GM12875 (cell line): Measurements from ENCODE around the gene RAB29.

Experiments
- H3K4me3 ChIP-seq: one replicate; pipeline ENCODE4 v1.5.1; 2011; ENCODE audit warnings: low read depth, low read length, control low read depth
- TF ChIP-seq, protein P1 (sequence below): IDR thresholded peaks from 2 replicates; pipeline ENCODE4 v1.5.1; 2011; ENCODE audit warnings: low read depth, mild to moderate bottlenecking, control low read depth, inconsistent platforms, low read length, moderate library complexity, borderline replicate concordance; ENCODE audit not compliant: insufficient read depth

RAB29 gene

DNA sequence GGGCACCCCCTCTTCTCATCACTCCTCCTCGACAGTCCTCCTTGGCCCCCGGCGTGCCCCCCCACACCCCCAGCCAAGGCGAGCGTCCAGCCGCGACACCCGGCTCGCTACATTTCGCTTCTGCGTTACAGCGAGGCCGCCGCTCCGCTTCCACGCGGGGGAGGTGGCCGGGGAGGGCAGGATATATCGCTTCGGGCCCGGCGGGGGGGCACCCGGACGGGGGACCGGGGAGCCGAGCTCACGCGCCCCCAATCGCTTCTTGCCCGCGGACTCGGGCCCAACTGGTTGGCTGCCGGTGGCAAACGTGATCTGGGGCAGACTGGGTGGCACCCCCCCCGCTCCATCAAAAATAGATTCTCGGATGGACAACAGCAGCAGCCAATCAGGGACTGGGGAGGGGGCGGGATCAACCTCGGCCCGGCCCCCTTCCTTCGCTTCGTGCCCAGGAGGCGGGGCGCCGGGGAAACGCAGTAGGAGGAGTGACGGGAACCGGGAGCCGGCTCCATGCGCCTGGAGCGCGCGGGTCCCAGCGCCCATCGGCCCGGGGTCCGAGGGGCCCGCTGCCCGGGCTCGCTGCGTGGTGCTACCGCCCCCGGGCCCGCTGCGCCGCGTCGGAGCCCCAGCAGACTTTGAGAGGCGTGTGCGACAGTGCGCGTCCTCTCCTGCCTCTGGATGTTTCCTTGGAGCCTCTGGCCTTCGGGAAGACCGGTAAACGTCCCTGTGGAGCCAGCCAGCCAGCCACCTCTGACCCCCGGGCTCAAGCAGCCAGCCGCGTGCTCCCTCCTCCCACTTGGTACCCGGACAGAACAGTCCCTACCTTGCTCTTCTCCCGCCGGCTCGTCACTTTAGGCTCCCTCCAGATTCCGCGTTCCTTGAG lies 37.8 kb upstream of the RAB29 start, which contains the start of gene SLC41A1:
SLC41A1 (minus strand) TSS at position 321 of the 877 bp plus-strand sequence. CDS start 2,757 bp downstream, outside the sequence.
- H3K4me3 ChIP-seq: peak within 1 kb of the TSS; percentile 36
- TF ChIP-seq, protein P1, sequence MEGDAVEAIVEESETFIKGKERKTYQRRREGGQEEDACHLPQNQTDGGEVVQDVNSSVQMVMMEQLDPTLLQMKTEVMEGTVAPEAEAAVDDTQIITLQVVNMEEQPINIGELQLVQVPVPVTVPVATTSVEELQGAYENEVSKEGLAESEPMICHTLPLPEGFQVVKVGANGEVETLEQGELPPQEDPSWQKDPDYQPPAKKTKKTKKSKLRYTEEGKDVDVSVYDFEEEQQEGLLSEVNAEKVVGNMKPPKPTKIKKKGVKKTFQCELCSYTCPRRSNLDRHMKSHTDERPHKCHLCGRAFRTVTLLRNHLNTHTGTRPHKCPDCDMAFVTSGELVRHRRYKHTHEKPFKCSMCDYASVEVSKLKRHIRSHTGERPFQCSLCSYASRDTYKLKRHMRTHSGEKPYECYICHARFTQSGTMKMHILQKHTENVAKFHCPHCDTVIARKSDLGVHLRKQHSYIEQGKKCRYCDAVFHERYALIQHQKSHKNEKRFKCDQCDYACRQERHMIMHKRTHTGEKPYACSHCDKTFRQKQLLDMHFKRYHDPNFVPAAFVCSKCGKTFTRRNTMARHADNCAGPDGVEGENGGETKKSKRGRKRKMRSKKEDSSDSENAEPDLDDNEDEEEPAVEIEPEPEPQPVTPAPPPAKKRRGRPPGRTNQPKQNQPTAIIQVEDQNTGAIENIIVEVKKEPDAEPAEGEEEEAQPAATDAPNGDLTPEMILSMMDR: no peak

DNA sequence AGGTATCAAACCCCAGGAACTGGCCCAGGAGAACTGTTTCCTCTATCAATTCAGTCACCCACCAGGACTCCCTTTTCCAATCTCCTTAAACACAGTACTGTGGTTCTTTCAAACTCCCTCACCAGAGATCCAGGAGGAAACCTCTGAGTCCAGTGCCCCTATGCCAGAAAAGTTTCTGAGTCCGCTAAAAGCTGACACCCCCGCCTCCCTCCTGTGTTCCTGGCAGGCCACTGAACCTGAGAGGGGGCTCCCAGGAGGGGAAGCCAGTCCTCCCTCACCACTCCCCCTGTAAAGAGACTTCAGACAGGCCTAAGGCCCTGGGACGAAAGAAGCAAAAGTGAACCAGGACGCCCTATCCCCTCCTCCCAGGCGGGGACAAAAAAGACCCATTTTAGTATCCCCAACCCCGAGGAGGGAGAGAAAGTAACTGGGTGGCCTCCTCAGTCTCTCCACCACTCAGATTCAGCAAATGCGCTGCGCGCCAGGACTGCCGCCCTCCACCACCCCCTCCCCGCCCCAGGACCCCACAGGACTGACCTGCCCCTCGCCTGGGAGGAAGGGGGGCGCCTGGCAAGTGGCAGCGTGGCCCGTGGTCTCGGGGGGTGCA lies 37.1 kb upstream of the RAB29 start:
- H3K4me3 ChIP-seq: no peak overlapping the region
- TF ChIP-seq, protein P1: no peak

- H3K4me3 ChIP-seq: no peak overlapping the region
- TF ChIP-seq, protein P1: no peak
These were observed 36.4 kb upstream of the RAB29 start for GRCh38 chr1:205811660-205812059.

DNA sequence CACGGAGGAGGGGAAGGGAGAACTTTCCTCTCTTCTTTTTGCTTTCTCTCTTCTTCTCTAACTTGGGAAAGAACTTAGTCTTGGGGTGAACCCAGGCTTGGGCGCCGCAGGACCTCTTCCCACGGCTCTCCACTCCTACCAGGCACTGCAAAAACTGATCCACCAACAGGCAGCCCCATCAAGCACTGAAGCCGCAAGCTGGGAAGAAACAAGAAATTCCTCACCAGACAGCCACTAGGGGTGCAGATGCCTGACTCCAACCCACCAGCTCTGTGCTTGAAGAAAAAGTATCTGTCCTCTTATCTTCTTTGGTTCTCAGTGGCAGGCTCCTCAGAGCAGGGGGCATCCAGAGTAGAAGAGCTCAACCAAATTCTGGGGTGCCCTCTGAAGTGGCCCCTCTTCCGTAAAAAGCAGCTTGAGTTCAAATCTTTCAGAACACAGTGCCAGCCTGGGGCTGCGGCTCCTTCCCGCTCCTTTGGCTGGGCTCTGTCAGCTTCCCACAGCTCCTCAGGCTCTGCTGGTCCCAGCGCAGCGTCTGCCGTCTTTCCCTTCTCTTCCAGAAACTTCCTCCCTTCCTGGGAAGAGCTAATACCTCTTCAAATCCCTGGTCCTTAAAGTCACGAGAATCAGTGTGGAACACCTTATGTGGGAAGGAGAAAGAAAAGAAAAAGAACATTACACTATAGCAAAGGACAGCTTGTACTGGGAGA lies 35.3 kb upstream of the RAB29 start:
- TF ChIP-seq, protein P1: 0 out of 2 replicates have a peak, but pooled peaks have one; percentile 20
- H3K4me3 ChIP-seq: no peak overlapping the region

- H3K4me3 ChIP-seq: no peak overlapping the region
- TF ChIP-seq, protein P1: no peak
These were observed 34.7 kb upstream of the RAB29 start for GRCh38 chr1:205809942-205810345.

GRCh38 chr1:205809469-205809868 lies 34.2 kb upstream of the RAB29 start:
- H3K4me3 ChIP-seq: no peak overlapping the region
- TF ChIP-seq, protein P1: no peak
